ENCODE results near the gene ZCCHC17. TPM values are rescaled to one million over a fixed set of nuclear protein-coding genes. Genes with fewer than 3 reads are reported as not detected.

ZCCHC17 gene
- total RNA-seq, 2 experiments from 2014 or later = 20.9 to 21.0 TPM

GRCh38 chr1:31318146-31318545, 21.3 kb downstream of the ZCCHC17 start:
- Mint-ChIP-seq H3K27ac (no peak overlapping the region), H3K9me3 (no peaks in the 10 kb centered on the region), H3K27me3 (no peaks in the 10 kb centered on the region), H3K4me3 (no peak overlapping the region), H3K36me3 (ENCODE audit: low read depth) (peaks cover 31% of the 10 kb centered on the region), H3K4me1 (peaks cover 1% of the 10 kb centered on the region)
- CTCF ChIA-PET = no interaction called here
- POLR2A ChIA-PET = no interaction called here
- no peak for DNase-seq

- no peaks in the 10 kb centered on the region for H3K4me1 Mint-ChIP-seq
- ChIA-PET CTCF (no interaction called here), POLR2A (no interaction called here)
- H3K36me3 Mint-ChIP-seq (ENCODE audit: low read depth) = peaks cover 11% of the 10 kb centered on the region
- H3K27ac Mint-ChIP-seq = no peak overlapping the region
- no peak for DNase-seq
- no peak overlapping the region for H3K4me3 Mint-ChIP-seq
- H3K9me3 Mint-ChIP-seq = no peaks in the 10 kb centered on the region
- no peaks in the 10 kb centered on the region for H3K27me3 Mint-ChIP-seq
Measured at GRCh38 chr1:31324093-31324492, 27.3 kb downstream of the ZCCHC17 start.

DNA sequence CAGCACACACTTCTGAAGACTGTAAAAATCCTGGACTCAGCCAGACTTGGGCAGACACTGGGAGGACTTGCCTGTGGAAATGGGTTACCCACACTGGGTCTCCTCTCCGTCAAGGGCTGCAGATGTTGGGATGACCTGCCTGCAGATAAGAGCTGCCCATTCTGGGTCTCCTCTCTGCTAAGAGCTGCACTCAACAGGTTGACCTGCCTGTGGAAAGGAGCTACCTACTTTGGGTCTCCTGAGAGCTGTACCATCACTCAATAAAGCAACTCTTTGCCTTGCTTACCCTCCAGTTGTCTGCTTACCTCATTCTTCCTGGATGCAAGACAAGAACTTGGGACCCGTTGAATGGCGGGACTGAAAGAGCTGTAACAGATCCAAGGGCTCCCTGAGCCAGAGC, 28.2 kb downstream of the ZCCHC17 start:
- Mint-ChIP-seq H3K4me1 (no peaks in the 10 kb centered on the region), H3K4me3 (no peak overlapping the region), H3K36me3 (ENCODE audit: low read depth) (peaks cover 9% of the 10 kb centered on the region), H3K9me3 (no peaks in the 10 kb centered on the region), H3K27me3 (no peaks in the 10 kb centered on the region), H3K27ac (no peak overlapping the region)
- CTCF ChIA-PET = interaction anchor here (1.0 kb wide), 1 partner anchor 11 kb away, joined by 4 read pairs; no protein-coding TSS in a partner anchor
- POLR2A ChIA-PET = interaction anchor here (0.8 kb wide), 1 partner anchor 29 kb away, joined by 3 read pairs; the partner anchor contains the start of genes SNRNP40 and ZCCHC17
- no peak for DNase-seq

- Mint-ChIP-seq H3K27me3 (no peaks in the 10 kb centered on the region), H3K4me3 (no peak overlapping the region), H3K27ac (no peak overlapping the region), H3K4me1 (no peaks in the 10 kb centered on the region), H3K9me3 (no peaks in the 10 kb centered on the region), H3K36me3 (ENCODE audit: low read depth) (peaks cover 3% of the 10 kb centered on the region)
- CTCF ChIA-PET = no interaction called here
- no peak for DNase-seq
- POLR2A ChIA-PET = no interaction called here
Measured at GRCh38 chr1:31326461-31326860, 29.6 kb downstream of the ZCCHC17 start.

GRCh38 chr1:31327381-31327780, 30.5 kb downstream of the ZCCHC17 start:
- Mint-ChIP-seq H3K9me3 (no peaks in the 10 kb centered on the region), H3K4me3 (no peak overlapping the region), H3K27me3 (no peaks in the 10 kb centered on the region), H3K36me3 (ENCODE audit: low read depth) (no peaks in the 10 kb centered on the region), H3K4me1 (no peaks in the 10 kb centered on the region), H3K27ac (no peak overlapping the region)
- ChIA-PET POLR2A (no interaction called here), CTCF (no interaction called here)
- no peak for DNase-seq

GRCh38 chr1:31335007-31335406, 38.2 kb downstream of the ZCCHC17 start:
- no peak overlapping the region for H3K27ac Mint-ChIP-seq
- H3K27me3 Mint-ChIP-seq = no peaks in the 10 kb centered on the region
- no peaks in the 10 kb centered on the region for H3K36me3 Mint-ChIP-seq (ENCODE audit: low read depth)
- no peak overlapping the region for H3K4me3 Mint-ChIP-seq
- no peaks in the 10 kb centered on the region for H3K4me1 Mint-ChIP-seq
- no peak for DNase-seq
- POLR2A ChIA-PET = no interaction called here
- CTCF ChIA-PET = interaction anchor here (1.5 kb wide), 1 partner anchor 10 kb away, joined by 4 read pairs; no protein-coding TSS in a partner anchor
- no peaks in the 10 kb centered on the region for H3K9me3 Mint-ChIP-seq

- H3K27me3 Mint-ChIP-seq = no peaks in the 10 kb centered on the region
- H3K9me3 Mint-ChIP-seq = no peaks in the 10 kb centered on the region
- CTCF ChIA-PET = interaction anchor here (2.3 kb wide), 1 partner anchor 153 kb away, joined by 6 read pairs; no protein-coding TSS in a partner anchor
- no peak overlapping the region for H3K4me3 Mint-ChIP-seq
- H3K27ac Mint-ChIP-seq = no peak overlapping the region
- no peaks in the 10 kb centered on the region for H3K4me1 Mint-ChIP-seq
- no peak for DNase-seq
- H3K36me3 Mint-ChIP-seq (ENCODE audit: low read depth) = peaks cover 5% of the 10 kb centered on the region
- POLR2A ChIA-PET = no interaction called here
Measured at GRCh38 chr1:31336687-31337467, 40.0 kb downstream of the ZCCHC17 start.

DNA sequence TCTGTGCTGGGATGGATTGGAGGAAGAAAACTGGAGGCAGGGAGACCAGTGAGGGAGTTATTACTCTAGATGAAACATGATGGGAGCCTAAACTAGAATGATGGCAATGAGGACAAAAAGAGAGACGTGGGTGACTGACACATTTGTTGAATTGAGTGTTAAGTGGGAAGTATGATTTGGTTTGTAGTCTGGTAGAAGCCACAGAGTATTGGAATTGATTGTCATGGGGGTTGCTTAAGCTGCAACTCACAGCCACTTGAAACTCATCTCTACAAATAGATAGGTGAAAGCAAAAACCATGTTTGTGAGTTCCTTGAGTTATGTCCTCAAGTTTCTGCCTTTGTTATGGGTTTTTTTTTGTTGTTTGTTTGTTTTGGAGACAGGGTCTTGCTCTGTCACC, 47.7 kb downstream of the ZCCHC17 start:
- no peaks in the 10 kb centered on the region for H3K9me3 Mint-ChIP-seq
- H3K27ac Mint-ChIP-seq = no peak overlapping the region
- DNase-seq = no peak
- ChIA-PET CTCF (no interaction called here), POLR2A (no interaction called here)
- H3K27me3 Mint-ChIP-seq = no peaks in the 10 kb centered on the region
- no peak overlapping the region for H3K4me3 Mint-ChIP-seq
- no peaks in the 10 kb centered on the region for H3K4me1 Mint-ChIP-seq
- peaks cover 7% of the 10 kb centered on the region for H3K36me3 Mint-ChIP-seq (ENCODE audit: low read depth)

GRCh38 chr1:31345635-31346034, 48.8 kb downstream of the ZCCHC17 start:
- H3K27me3 Mint-ChIP-seq = no peaks in the 10 kb centered on the region
- no peaks in the 10 kb centered on the region for H3K4me1 Mint-ChIP-seq
- H3K36me3 Mint-ChIP-seq (ENCODE audit: low read depth) = peaks cover 4% of the 10 kb centered on the region
- no peak overlapping the region for H3K27ac Mint-ChIP-seq
- no peak overlapping the region for H3K4me3 Mint-ChIP-seq
- H3K9me3 Mint-ChIP-seq = no peaks in the 10 kb centered on the region
- ChIA-PET CTCF (no interaction called here), POLR2A (no interaction called here)
- DNase-seq = no peak

DNA sequence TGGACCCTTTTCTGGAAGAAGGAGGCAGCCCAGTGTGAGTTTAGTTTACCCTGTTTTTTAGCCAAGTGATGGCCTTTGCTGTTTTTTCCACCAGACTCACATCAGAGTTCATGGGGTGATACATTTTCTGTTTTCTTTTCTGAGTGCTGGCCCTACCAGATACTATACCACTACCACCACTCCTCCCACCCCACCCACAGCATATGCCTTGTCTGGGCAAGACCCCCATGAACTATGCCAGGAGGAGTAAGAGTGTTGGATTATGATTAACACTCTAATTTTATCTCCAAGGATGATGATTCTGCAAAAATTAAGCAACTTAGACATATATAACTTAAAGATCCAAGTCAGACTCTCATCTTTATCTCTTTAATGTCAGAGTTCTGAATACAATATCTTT, 50.0 kb downstream of the ZCCHC17 start:
- no peaks in the 10 kb centered on the region for H3K27me3 Mint-ChIP-seq
- ChIA-PET CTCF (interaction anchor here (0.9 kb wide), 1 partner anchor 165 kb away, joined by 3 read pairs; no protein-coding TSS in a partner anchor), POLR2A (no interaction called here)
- DNase-seq = no peak
- H3K4me3 Mint-ChIP-seq = no peak overlapping the region
- H3K27ac Mint-ChIP-seq = no peak overlapping the region
- no peaks in the 10 kb centered on the region for H3K9me3 Mint-ChIP-seq
- H3K4me1 Mint-ChIP-seq = no peaks in the 10 kb centered on the region
- peaks cover 6% of the 10 kb centered on the region for H3K36me3 Mint-ChIP-seq (ENCODE audit: low read depth)

GRCh38 chr1:31348449-31348848, 51.6 kb downstream of the ZCCHC17 start:
- POLR2A ChIA-PET = no interaction called here
- H3K4me3 Mint-ChIP-seq = no peak overlapping the region
- H3K9me3 Mint-ChIP-seq = no peaks in the 10 kb centered on the region
- no peaks in the 10 kb centered on the region for H3K27me3 Mint-ChIP-seq
- no peak overlapping the region for H3K27ac Mint-ChIP-seq
- no peaks in the 10 kb centered on the region for H3K4me1 Mint-ChIP-seq
- H3K36me3 Mint-ChIP-seq (ENCODE audit: low read depth) = peaks cover 8% of the 10 kb centered on the region
- DNase-seq = no peak
- CTCF ChIA-PET = no interaction called here

- POLR2A ChIA-PET = no interaction called here
- peaks cover 23% of the 10 kb centered on the region for H3K36me3 Mint-ChIP-seq (ENCODE audit: low read depth)
- H3K4me3 Mint-ChIP-seq = no peak overlapping the region
- H3K27ac Mint-ChIP-seq = no peak overlapping the region
- H3K4me1 Mint-ChIP-seq = no peaks in the 10 kb centered on the region
- H3K9me3 Mint-ChIP-seq = no peaks in the 10 kb centered on the region
- no peak for DNase-seq
- CTCF ChIA-PET = no interaction called here
- H3K27me3 Mint-ChIP-seq = no peaks in the 10 kb centered on the region
Measured at GRCh38 chr1:31354283-31354682, 57.5 kb downstream of the ZCCHC17 start.

DNA sequence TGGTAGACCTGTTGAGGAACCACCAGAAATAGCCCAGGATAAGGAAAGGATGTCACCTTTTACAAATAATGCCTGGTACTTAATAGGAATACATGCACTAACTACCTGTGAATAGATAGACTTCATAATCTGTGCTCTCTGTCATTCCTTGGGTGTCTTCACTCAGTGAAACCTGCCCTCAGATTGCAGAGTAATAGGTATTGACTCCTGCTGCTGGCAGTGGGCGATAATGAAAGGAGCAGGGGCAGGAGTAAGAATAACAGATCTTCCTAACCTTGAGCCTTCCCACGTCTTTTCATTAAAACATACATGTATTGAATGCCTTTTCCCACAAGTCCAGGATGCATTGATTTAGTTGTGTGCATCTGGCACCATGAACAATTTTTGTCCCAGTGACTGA, 59.6 kb downstream of the ZCCHC17 start:
- Mint-ChIP-seq H3K9me3 (no peaks in the 10 kb centered on the region), H3K36me3 (ENCODE audit: low read depth) (peaks cover 20% of the 10 kb centered on the region), H3K27ac (no peak overlapping the region), H3K4me3 (no peak overlapping the region), H3K27me3 (no peaks in the 10 kb centered on the region), H3K4me1 (no peaks in the 10 kb centered on the region)
- ChIA-PET CTCF (no interaction called here), POLR2A (no interaction called here)
- no peak for DNase-seq

GRCh38 chr1:31361607-31362006, 64.8 kb downstream of the ZCCHC17 start:
- no peaks in the 10 kb centered on the region for H3K27me3 Mint-ChIP-seq
- H3K36me3 Mint-ChIP-seq (ENCODE audit: low read depth) = peaks cover 20% of the 10 kb centered on the region
- DNase-seq = no peak
- no peaks in the 10 kb centered on the region for H3K4me1 Mint-ChIP-seq
- CTCF ChIA-PET = interaction anchor here (1.1 to 1.4 kb wide), 2 partner anchors 33 to 358 kb away, joined by 3 to 5 read pairs; no protein-coding TSS in a partner anchor
- POLR2A ChIA-PET = interaction anchor here (0.6 kb wide), 1 partner anchor 410 kb away, joined by 3 read pairs; no protein-coding TSS in a partner anchor
- H3K27ac Mint-ChIP-seq = no peak overlapping the region
- no peak overlapping the region for H3K4me3 Mint-ChIP-seq
- H3K9me3 Mint-ChIP-seq = no peaks in the 10 kb centered on the region

Data from activated CD4-positive, alpha-beta memory T cell treated with anti-CD3 and anti-CD28 coated beads, Interleukin-2, amount 10 ng/mL, durations not matched to agents 7 days and 5 days (primary cell).